ENCODE measurements around the gene ZNF552.

The ZNF552 gene

GRCh38 chr19:57779220-57779845, 35.4 kb downstream of the ZNF552 start:
- DNase-seq (ENCODE audit: low read depth in 2 of 2, low spot score in 1 of 2) = no peak

- DNase-seq (ENCODE audit: low read depth in 2 of 2, low spot score in 1 of 2) = no peak
Measured at GRCh38 chr19:57778336-57778735, 36.4 kb downstream of the ZNF552 start.

- no peak for DNase-seq (ENCODE audit: low read depth in 2 of 2, low spot score in 1 of 2)
Measured at GRCh38 chr19:57776764-57777296, 37.9 kb downstream of the ZNF552 start.

GRCh38 chr19:57773488-57773887, 41.2 kb downstream of the ZNF552 start:
- no peak for DNase-seq (ENCODE audit: low read depth in 2 of 2, low spot score in 1 of 2)

GRCh38 chr19:57771417-57771816, 43.3 kb downstream of the ZNF552 start:
- DNase-seq (ENCODE audit: low read depth in 2 of 2, low spot score in 1 of 2) = no peak

- peak; percentile 72 to 78 for DNase-seq (ENCODE audit: low read depth in 2 of 2, low spot score in 1 of 2)
Measured at GRCh38 chr19:57769345-57770131, 45.2 kb downstream of the ZNF552 start, which contains the start of gene ZNF586. TSS of gene ZNF586 (plus strand) at chr19:57769676. CDS start at chr19:57769843, 167 bp downstream.

- DNase-seq (ENCODE audit: low read depth in 2 of 2, low spot score in 1 of 2) = no peak
Measured at GRCh38 chr19:57759096-57759495, 55.6 kb downstream of the ZNF552 start.

GRCh38 chr19:57757941-57758340, 56.8 kb downstream of the ZNF552 start:
- DNase-seq (ENCODE audit: low read depth in 2 of 2, low spot score in 1 of 2) = no peak
